Transverse colon (tissue), 4 donors: Measurements from ENCODE around the gene MED17. TPM values are rescaled to one million over a fixed set of nuclear protein-coding genes. Genes with fewer than 3 reads are reported as not detected.

Experiments
- DNase-seq: peaks from one replicate; pipeline ENCODE4 v3.0.0-alpha.2; 2019
- H3K27ac ChIP-seq, 4 donors: fragments of 200-600 bp; sonication (generic); 2 replicates each; pipeline ENCODE4 v1.5.1; 2016 to 2018; ENCODE audit warnings: inconsistent platforms in 4 of 4
- H3K27me3 ChIP-seq: fragments of 200-600 bp; sonication (generic); 2 replicates; pipeline ENCODE4 v1.5.1; 2017; ENCODE audit warnings: inconsistent platforms
- H3K36me3 ChIP-seq, 4 donors: fragments of 200-600 bp; sonication (generic); 2 replicates each; pipeline ENCODE4 v1.5.1; 2017 to 2019; ENCODE audit warnings: inconsistent platforms in 4 of 4
- H3K4me1 ChIP-seq, 4 donors: fragments of 200-600 bp; sonication (generic); 2 replicates each; pipeline ENCODE4 v1.5.1; 2017 to 2020; ENCODE audit warnings: inconsistent platforms in 4 of 4
- H3K4me3 ChIP-seq, 4 donors: fragments of 200-600 bp; sonication (generic); 1 replicate in 1 of 4; 2 replicates in 3 of 4; pipeline versions ENCODE4 v1.5.1 to v1.6.1; 2017 to 2019; ENCODE audit warnings: inconsistent platforms in 4 of 4
- H3K9me3 ChIP-seq, 2 donors: fragments of 200-600 bp; sonication (generic); 2 replicates each; pipeline ENCODE4 v1.5.1; 2017 to 2019; ENCODE audit warnings: inconsistent platforms in 2 of 2
- EP300 ChIP-seq: sonication (generic); formaldehyde crosslinking; IDR thresholded peaks from one replicate; pipeline ENCODE4 v1.6.1; 2017; ENCODE audit warnings: antibody characterized with exemption, low read depth
- POLR2A ChIP-seq: fragments of 450-650 bp; IDR thresholded peaks from one replicate; pipeline ENCODE4 v1.6.1; 2016; ENCODE audit warnings: antibody characterized with exemption, mild to moderate bottlenecking, moderate library complexity
- POLR2AphosphoS5 ChIP-seq, 3 donors: sonication (generic); formaldehyde crosslinking; IDR thresholded peaks; one replicate each; pipeline ENCODE4 v1.6.1; 2016; ENCODE audit warnings: antibody characterized with exemption in 3 of 3
- WGBS, 2 donors: methylation state at CpG; one replicate each; pipeline ENCODE4 v1.1.5; 2018; ENCODE audit warnings: low coverage in 1 of 2; 5-methylcytosine and 5-hydroxymethylcytosine counted together
- in situ Hi-C, 4 donors: fragments of 200-750 bp; cut with MboI; loops; one replicate each; pipeline versions ENCODE4 v1.15.0 to v1.15.1; 2017; ENCODE audit warnings: low sequenced_read_pairs in 3 of 4, low pct_ligation_motif_present in 1 of 4, low pct_unique_long_range_greater_than_20kb in 1 of 4
- intact Hi-C: fragments of 100-400 bp; cut with DNase I; formaldehyde crosslinking; loops from one replicate; pipeline ENCODE4 v1.15.1; 2023; ENCODE audit warnings: low total_unique reads
- total RNA-seq, 4 donors: library from RNA; depleted of rRNA; stranded (reverse); fragments of >200 nt; gene quantifications; one replicate each; pipeline ENCODE4 v1.1.0, GENCODE V29; 2016
- TF ChIP-seq, protein P1 (sequence below), 5 experiments: fragments of 200-600 bp in 3 of 5; fragments of 450-650 bp in 2 of 5; sonication (generic) in 3 of 5; IDR thresholded peaks; 1 replicate in 2 of 5; 2 replicates in 3 of 5; pipeline ENCODE4 v1.5.1; 2016 to 2017; ENCODE audit warnings: antibody characterized with exemption in 5 of 5, inconsistent platforms in 3 of 5, mild to moderate bottlenecking in 2 of 5, moderate library complexity in 1 of 5

MED17 gene
- total RNA-seq, 4 donors from 2014 or later, result 17.1 to 29.1 (median 25.1) TPM

- intact Hi-C loops (no loop called here), in situ Hi-C loops (no loop called here)
- Histone ChIP-seq H3K9me3 (no peaks in the 10 kb centered on the region), H3K4me3 (no peak overlapping the region), H3K4me1 (peaks cover 0 to 13% (median 7%) of the 10 kb centered on the region in 4 donors), H3K27ac (no peak overlapping the region), H3K36me3 (peaks cover 0 to 26% (median 13%) of the 10 kb centered on the region in 4 donors), H3K27me3 (no peaks in the 10 kb centered on the region)
- DNase-seq, result no peak
- 70 to 82% methylated on average over 1 of the region's 1 CpG for WGBS, 2 donors
- no peak for TF ChIP-seq POLR2AphosphoS5 (IDR thresholded peaks at IDR 0.05)
- no peak for TF ChIP-seq EP300
- no peak for TF ChIP-seq POLR2A
- TF ChIP-seq, protein P1, sequence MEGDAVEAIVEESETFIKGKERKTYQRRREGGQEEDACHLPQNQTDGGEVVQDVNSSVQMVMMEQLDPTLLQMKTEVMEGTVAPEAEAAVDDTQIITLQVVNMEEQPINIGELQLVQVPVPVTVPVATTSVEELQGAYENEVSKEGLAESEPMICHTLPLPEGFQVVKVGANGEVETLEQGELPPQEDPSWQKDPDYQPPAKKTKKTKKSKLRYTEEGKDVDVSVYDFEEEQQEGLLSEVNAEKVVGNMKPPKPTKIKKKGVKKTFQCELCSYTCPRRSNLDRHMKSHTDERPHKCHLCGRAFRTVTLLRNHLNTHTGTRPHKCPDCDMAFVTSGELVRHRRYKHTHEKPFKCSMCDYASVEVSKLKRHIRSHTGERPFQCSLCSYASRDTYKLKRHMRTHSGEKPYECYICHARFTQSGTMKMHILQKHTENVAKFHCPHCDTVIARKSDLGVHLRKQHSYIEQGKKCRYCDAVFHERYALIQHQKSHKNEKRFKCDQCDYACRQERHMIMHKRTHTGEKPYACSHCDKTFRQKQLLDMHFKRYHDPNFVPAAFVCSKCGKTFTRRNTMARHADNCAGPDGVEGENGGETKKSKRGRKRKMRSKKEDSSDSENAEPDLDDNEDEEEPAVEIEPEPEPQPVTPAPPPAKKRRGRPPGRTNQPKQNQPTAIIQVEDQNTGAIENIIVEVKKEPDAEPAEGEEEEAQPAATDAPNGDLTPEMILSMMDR (IDR thresholded peaks at IDR 0.05), result no peak
These were observed 33.1 kb upstream of the MED17 start for GRCh38 chr11:93751001-93751400.

GRCh38 chr11:93753241-93753640, 30.8 kb upstream of the MED17 start:
- Histone ChIP-seq H3K9me3 (no peaks in the 10 kb centered on the region), H3K4me3 (no peak overlapping the region), H3K27ac (no peak overlapping the region), H3K27me3 (no peaks in the 10 kb centered on the region), H3K4me1 (no peaks in the 10 kb centered on the region), H3K36me3 (peaks cover 0 to 46% (median 21%) of the 10 kb centered on the region in 4 donors)
- TF ChIP-seq POLR2AphosphoS5 (IDR thresholded peaks at IDR 0.05) (no peak), EP300 (no peak), POLR2A (no peak)
- TF ChIP-seq, protein P1 (IDR thresholded peaks at IDR 0.05), result no peak
- no peak for DNase-seq
- intact Hi-C loops (no loop called here), in situ Hi-C loops (no loop called here)
- 95 to 98% methylated on average over 2 of the region's 2 CpGs for WGBS, 2 donors

- intact Hi-C loops (no loop called here), in situ Hi-C loops (no loop called here)
- peaks cover 0 to 70% (median 34%) of the 10 kb centered on the region in 4 donors for H3K36me3 ChIP-seq
These were observed 27.3 kb upstream of the MED17 start for GRCh38 chr11:93756748-93757147.

DNA sequence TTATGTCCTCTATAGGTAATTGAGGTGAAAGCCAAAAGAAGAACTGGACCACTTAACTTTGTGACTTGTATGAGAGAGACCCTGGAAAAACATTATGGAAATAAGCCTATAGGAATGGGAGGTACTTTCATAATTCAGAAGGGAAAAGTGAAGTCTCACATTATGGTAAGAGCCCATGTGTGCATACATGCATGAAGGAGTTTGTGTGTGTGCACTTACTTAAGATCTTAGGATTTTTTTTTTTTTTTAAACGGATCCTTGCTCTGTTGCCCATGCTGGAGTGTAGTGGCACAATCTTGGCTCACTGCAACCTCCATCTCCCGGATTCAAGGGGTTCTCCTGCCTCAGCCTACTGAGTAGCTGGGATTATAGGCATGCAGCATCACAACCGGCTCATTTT, 26.8 kb upstream of the MED17 start:
- no peak overlapping the region for H3K4me3 ChIP-seq
- no peaks in the 10 kb centered on the region for H3K27me3 ChIP-seq
- H3K4me1 ChIP-seq, result no peaks in the 10 kb centered on the region
- 83% methylated on average over 3 of the region's 3 CpGs for WGBS, 2 donors
- no peak for TF ChIP-seq POLR2A
- no peak for TF ChIP-seq POLR2AphosphoS5 (IDR thresholded peaks at IDR 0.05)
- no peak for TF ChIP-seq EP300
- TF ChIP-seq, protein P1 (IDR thresholded peaks at IDR 0.05), result no peak
- in situ Hi-C loops (no loop called here), intact Hi-C loops (no loop called here)
- peaks cover 0 to 75% (median 37%) of the 10 kb centered on the region in 4 donors for H3K36me3 ChIP-seq
- no peaks in the 10 kb centered on the region for H3K9me3 ChIP-seq
- no peak overlapping the region for H3K27ac ChIP-seq
- DNase-seq, result no peak

More at GRCh38 chr11:93756748-93757147, 27.3 kb upstream of the MED17 start:
- 71 to 78% methylated on average over 3 of the region's 3 CpGs for WGBS, 2 donors
- Histone ChIP-seq H3K27ac (no peak overlapping the region), H3K4me1 (no peaks in the 10 kb centered on the region), H3K4me3 (no peak overlapping the region), H3K9me3 (no peaks in the 10 kb centered on the region), H3K27me3 (no peaks in the 10 kb centered on the region)
- TF ChIP-seq EP300, result no peak
- no peak for TF ChIP-seq POLR2A
- TF ChIP-seq POLR2AphosphoS5 (IDR thresholded peaks at IDR 0.05), result no peak
- TF ChIP-seq, protein P1 (IDR thresholded peaks at IDR 0.05), result no peak
- no peak for DNase-seq
